Activated CD8-positive, alpha-beta memory T cell treated with anti-CD3 and anti-CD28 coated beads for 36 hours (primary cell): ENCODE results near the gene MAP3K13. TPM values are rescaled to one million over a fixed set of nuclear protein-coding genes. Genes with fewer than 3 reads are reported as not detected.
"Not testable (repeated sequence)": the region's sequence is repeated elsewhere in the genome, so short reads cannot be mapped to it uniquely, and the experiment has no call there.

ENCODE experiments used
- CTCF ChIA-PET: fragments of 350-600 bp; sonication (Branson Sonifier 250); formaldehyde crosslinking; loops from one replicate; lab custom pipeline; 2021; ENCODE audit warnings: antibody characterized with exemption; lab: Charles Lee
- POLR2A ChIA-PET: fragments of 350-600 bp; sonication (Branson Sonifier 250); formaldehyde crosslinking; loops from one replicate; lab custom pipeline; 2021; ENCODE audit warnings: antibody characterized with exemption; lab: Charles Lee
- total RNA-seq, 2 experiments: library from RNA; stranded (reverse); gene quantifications; one replicate each; pipeline ENCODE4 v1.2.3, GENCODE V29; 2021

MAP3K13 gene
- total RNA-seq, 2 experiments from 2014 or later: 13.1 to 15.7 TPM

GRCh38 chr3:185339945-185340344 lies 23.0 kb upstream of the MAP3K13 start:
- CTCF ChIA-PET: interaction anchor here (0.8 kb wide), 1 partner anchor 10 kb away, joined by 3 read pairs; no protein-coding TSS in a partner anchor
- POLR2A ChIA-PET: no interaction called here

- CTCF ChIA-PET: no interaction called here
- POLR2A ChIA-PET: no interaction called here
These were observed 22.2 kb upstream of the MAP3K13 start for GRCh38 chr3:185340751-185341150.

GRCh38 chr3:185341616-185342458 lies 21.1 kb upstream of the MAP3K13 start:
- ChIA-PET CTCF (no interaction called here), POLR2A (no interaction called here)

GRCh38 chr3:185342459-185343174 lies 20.3 kb upstream of the MAP3K13 start:
- ChIA-PET CTCF (no interaction called here), POLR2A (no interaction called here)

- POLR2A ChIA-PET: interaction anchor here (0.6 kb wide), 1 partner anchor 207 kb away, joined by 7 read pairs; no protein-coding TSS in a partner anchor
- CTCF ChIA-PET: interaction anchor here (0.7 kb wide), 1 partner anchor 224 kb away, joined by 3 read pairs; no protein-coding TSS in a partner anchor
These were observed 15.5 kb upstream of the MAP3K13 start for GRCh38 chr3:185347399-185347798.

- CTCF ChIA-PET: no interaction called here
- POLR2A ChIA-PET: no interaction called here
These were observed 12.1 kb upstream of the MAP3K13 start for GRCh38 chr3:185350841-185351240.

GRCh38 chr3:185351396-185351795 lies 11.5 kb upstream of the MAP3K13 start:
- ChIA-PET CTCF (no interaction called here), POLR2A (no interaction called here)

GRCh38 chr3:185353225-185353624 lies 9.7 kb upstream of the MAP3K13 start:
- POLR2A ChIA-PET: no interaction called here
- CTCF ChIA-PET: no interaction called here

- ChIA-PET POLR2A (no interaction called here), CTCF (interaction anchor here (0.5 kb wide), 1 partner anchor 166 kb away, joined by 4 read pairs; no protein-coding TSS in a partner anchor)
These were observed 8.9 kb upstream of the MAP3K13 start for GRCh38 chr3:185353823-185354614.

- ChIA-PET CTCF (interaction anchor here (0.6 kb wide), 1 partner anchor 8 kb away, joined by 3 read pairs; no protein-coding TSS in a partner anchor), POLR2A (no interaction called here)
These were observed 6.4 kb upstream of the MAP3K13 start for GRCh38 chr3:185356499-185356898.

GRCh38 chr3:185361920-185362319 lies 1.0 kb upstream of the MAP3K13 start:
- POLR2A ChIA-PET: no interaction called here
- CTCF ChIA-PET: interaction anchor here (0.9 kb wide), 1 partner anchor 214 kb away, joined by 3 read pairs; no protein-coding TSS in a partner anchor

- ChIA-PET POLR2A (interaction anchor here (0.5 kb wide), 1 partner anchor 920 kb away, joined by 3 read pairs; no protein-coding TSS in a partner anchor), CTCF (no interaction called here)
These were observed 797 bp downstream of the MAP3K13 start for GRCh38 chr3:185363662-185364203.

GRCh38 chr3:185365291-185366073 lies 2.5 kb downstream of the MAP3K13 start:
- POLR2A ChIA-PET: no interaction called here
- CTCF ChIA-PET: no interaction called here

GRCh38 chr3:185366074-185366335 lies 3.1 kb downstream of the MAP3K13 start:
- ChIA-PET CTCF (no interaction called here), POLR2A (no interaction called here)

- ChIA-PET POLR2A (no interaction called here), CTCF (no interaction called here)
These were observed 4.0 kb downstream of the MAP3K13 start for GRCh38 chr3:185366913-185367312.

GRCh38 chr3:185370349-185370748 lies 7.4 kb downstream of the MAP3K13 start:
- CTCF ChIA-PET: interaction anchor here (0.6 kb wide), 1 partner anchor 333 kb away, joined by 4 read pairs; no protein-coding TSS in a partner anchor
- POLR2A ChIA-PET: not testable (repeated sequence)

GRCh38 chr3:185371306-185372074 lies 8.6 kb downstream of the MAP3K13 start:
- ChIA-PET POLR2A (no interaction called here), CTCF (no interaction called here)
